Measurements from ENCODE around the gene CGB3. TPM values are rescaled to one million over a fixed set of nuclear protein-coding genes. Genes with fewer than 3 reads are reported as not detected.

Gene CGB3
- total and polyA plus RNA-seq, 10 of the 15 experiments (the other 5 are each of a cell fraction or from before 2014, with no cell fraction given): not detected

DNA sequence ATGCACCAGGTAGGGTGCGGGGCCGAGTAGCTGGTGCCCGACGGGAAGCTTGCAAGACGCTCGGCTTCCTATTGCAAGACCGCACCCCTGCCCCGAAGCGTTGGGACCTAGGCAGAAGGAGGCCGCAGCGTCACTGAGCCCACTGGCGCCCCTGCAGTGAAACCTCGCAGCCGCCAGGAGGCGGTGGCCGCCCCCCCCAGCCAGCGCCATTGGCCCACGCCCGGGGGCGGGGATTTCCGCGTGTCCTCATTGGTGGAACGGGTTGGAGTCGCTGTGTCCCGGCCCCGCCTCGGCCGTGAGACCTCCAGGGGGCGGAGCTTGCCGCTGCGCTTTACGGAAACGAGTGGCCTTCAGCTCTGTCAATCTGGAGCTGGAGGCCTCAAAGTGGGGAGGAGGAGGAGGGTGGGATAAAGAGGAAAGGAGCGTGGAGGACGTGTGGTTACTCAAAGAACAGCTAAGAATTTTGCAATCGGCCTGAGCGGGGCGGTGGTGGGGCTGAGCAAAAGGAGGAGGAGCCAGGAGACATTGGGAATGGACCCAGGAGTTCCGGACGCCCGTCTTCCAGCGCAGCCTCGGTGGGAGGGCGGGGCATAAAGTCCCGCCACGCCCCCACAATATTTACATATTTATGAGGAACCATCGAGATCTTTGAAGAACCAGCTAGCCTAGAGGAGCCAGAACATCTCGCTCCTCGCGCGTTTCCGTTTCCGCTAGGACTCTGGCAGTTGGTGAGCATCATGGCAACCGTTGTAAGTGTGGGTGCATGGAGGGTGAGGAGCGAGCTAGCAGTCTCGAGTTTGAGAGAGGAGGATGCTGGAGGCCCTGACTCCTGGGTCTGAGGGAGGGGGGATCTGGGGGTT lies 30.7 kb downstream of the CGB3 start, which contains the start of the genes GYS1 and RUVBL2 (continued):
- TF ChIP-seq, protein P1, sequence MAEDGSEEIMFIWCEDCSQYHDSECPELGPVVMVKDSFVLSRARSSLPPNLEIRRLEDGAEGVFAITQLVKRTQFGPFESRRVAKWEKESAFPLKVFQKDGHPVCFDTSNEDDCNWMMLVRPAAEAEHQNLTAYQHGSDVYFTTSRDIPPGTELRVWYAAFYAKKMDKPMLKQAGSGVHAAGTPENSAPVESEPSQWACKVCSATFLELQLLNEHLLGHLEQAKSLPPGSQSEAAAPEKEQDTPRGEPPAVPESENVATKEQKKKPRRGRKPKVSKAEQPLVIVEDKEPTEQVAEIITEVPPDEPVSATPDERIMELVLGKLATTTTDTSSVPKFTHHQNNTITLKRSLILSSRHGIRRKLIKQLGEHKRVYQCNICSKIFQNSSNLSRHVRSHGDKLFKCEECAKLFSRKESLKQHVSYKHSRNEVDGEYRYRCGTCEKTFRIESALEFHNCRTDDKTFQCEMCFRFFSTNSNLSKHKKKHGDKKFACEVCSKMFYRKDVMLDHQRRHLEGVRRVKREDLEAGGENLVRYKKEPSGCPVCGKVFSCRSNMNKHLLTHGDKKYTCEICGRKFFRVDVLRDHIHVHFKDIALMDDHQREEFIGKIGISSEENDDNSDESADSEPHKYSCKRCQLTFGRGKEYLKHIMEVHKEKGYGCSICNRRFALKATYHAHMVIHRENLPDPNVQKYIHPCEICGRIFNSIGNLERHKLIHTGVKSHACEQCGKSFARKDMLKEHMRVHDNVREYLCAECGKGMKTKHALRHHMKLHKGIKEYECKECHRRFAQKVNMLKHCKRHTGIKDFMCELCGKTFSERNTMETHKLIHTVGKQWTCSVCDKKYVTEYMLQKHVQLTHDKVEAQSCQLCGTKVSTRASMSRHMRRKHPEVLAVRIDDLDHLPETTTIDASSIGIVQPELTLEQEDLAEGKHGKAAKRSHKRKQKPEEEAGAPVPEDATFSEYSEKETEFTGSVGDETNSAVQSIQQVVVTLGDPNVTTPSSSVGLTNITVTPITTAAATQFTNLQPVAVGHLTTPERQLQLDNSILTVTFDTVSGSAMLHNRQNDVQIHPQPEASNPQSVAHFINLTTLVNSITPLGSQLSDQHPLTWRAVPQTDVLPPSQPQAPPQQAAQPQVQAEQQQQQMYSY (CRISPR knock-in tag; IDR thresholded peaks at IDR 0.05): no peak
- TF ChIP-seq, protein P2, sequence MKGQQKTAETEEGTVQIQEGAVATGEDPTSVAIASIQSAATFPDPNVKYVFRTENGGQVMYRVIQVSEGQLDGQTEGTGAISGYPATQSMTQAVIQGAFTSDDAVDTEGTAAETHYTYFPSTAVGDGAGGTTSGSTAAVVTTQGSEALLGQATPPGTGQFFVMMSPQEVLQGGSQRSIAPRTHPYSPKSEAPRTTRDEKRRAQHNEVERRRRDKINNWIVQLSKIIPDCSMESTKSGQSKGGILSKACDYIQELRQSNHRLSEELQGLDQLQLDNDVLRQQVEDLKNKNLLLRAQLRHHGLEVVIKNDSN (IDR thresholded peaks at IDR 0.05; ENCODE audit: borderline replicate concordance, extremely low read length, insufficient read depth, low read depth, low read length): no peak
- TF ChIP-seq NBN (IDR thresholded peaks at IDR 0.05): peak; percentile 79
- no peak for TF ChIP-seq NR2C2 (IDR thresholded peaks at IDR 0.05; ENCODE audit: borderline replicate concordance, control insufficient read depth, insufficient read length, low read depth)
- TF ChIP-seq CBX3 (IDR thresholded peaks at IDR 0.05; ENCODE audit: borderline replicate concordance, low read depth): no peak
- TF ChIP-seq MEF2A (IDR thresholded peaks at IDR 0.05; ENCODE audit: insufficient read depth, low read depth, low read length): no peak
- TF ChIP-seq JUNB (IDR thresholded peaks at IDR 0.05): no peak
- 0 out of 2 replicates have a peak, but pooled peaks have one; percentile 19 for TF ChIP-seq TARDBP (IDR thresholded peaks at IDR 0.05; ENCODE audit: borderline replicate concordance)
- TF ChIP-seq RELA (IDR thresholded peaks at IDR 0.05; ENCODE audit: borderline replicate concordance, partially characterized antibody): peak; percentile 81
- no peak for TF ChIP-seq STAT3 (IDR thresholded peaks at IDR 0.05; ENCODE audit: low read depth, low read length)
- TF ChIP-seq CEBPZ (IDR thresholded peaks at IDR 0.05; ENCODE audit: low read depth, low read length): peak; percentile 57; the same call in 1 of the 2 replicates
- TF ChIP-seq POU2F2 (IDR thresholded peaks at IDR 0.05; ENCODE audit: borderline replicate concordance, low read depth, low read length): peak; percentile 97
- TF ChIP-seq, protein P3, sequence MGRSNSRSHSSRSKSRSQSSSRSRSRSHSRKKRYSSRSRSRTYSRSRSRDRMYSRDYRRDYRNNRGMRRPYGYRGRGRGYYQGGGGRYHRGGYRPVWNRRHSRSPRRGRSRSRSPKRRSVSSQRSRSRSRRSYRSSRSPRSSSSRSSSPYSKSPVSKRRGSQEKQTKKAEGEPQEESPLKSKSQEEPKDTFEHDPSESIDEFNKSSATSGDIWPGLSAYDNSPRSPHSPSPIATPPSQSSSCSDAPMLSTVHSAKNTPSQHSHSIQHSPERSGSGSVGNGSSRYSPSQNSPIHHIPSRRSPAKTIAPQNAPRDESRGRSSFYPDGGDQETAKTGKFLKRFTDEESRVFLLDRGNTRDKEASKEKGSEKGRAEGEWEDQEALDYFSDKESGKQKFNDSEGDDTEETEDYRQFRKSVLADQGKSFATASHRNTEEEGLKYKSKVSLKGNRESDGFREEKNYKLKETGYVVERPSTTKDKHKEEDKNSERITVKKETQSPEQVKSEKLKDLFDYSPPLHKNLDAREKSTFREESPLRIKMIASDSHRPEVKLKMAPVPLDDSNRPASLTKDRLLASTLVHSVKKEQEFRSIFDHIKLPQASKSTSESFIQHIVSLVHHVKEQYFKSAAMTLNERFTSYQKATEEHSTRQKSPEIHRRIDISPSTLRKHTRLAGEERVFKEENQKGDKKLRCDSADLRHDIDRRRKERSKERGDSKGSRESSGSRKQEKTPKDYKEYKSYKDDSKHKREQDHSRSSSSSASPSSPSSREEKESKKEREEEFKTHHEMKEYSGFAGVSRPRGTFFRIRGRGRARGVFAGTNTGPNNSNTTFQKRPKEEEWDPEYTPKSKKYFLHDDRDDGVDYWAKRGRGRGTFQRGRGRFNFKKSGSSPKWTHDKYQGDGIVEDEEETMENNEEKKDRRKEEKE (IDR thresholded peaks at IDR 0.05): no peak
- TF ChIP-seq, protein P4, sequence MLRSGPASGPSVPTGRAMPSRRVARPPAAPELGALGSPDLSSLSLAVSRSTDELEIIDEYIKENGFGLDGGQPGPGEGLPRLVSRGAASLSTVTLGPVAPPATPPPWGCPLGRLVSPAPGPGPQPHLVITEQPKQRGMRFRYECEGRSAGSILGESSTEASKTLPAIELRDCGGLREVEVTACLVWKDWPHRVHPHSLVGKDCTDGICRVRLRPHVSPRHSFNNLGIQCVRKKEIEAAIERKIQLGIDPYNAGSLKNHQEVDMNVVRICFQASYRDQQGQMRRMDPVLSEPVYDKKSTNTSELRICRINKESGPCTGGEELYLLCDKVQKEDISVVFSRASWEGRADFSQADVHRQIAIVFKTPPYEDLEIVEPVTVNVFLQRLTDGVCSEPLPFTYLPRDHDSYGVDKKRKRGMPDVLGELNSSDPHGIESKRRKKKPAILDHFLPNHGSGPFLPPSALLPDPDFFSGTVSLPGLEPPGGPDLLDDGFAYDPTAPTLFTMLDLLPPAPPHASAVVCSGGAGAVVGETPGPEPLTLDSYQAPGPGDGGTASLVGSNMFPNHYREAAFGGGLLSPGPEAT (IDR thresholded peaks at IDR 0.05; ENCODE audit: low read depth): peak; percentile 85
- TF ChIP-seq SIX5 (IDR thresholded peaks at IDR 0.05; ENCODE audit: low read depth, low read length, severe bottlenecking): no peak

Data from GM12878 (cell line).